GM19238 (cell line): Measurements from ENCODE around the gene LGALSL.

ENCODE experiments used
- DNase-seq: peaks from one replicate; pipeline ENCODE4 v3.0.0; 2011; ENCODE audit warnings: low spot score; ENCODE audit not compliant: insufficient read length

LGALSL gene

GRCh38 chr2:64453770-64454385 is at the start of gene LGALSL:
Gene LGALSL (plus strand): TSS chr2:64454162. CDS start chr2:64454546, 384 bp downstream.
- peak; percentile 66 for DNase-seq

- no peak for DNase-seq
These were observed 49.2 kb upstream of the LGALSL start for GRCh38 chr2:64404743-64405142.

GRCh38 chr2:64405581-64406406 is 48.2 kb upstream of the LGALSL start:
- DNase-seq, result no peak

DNA sequence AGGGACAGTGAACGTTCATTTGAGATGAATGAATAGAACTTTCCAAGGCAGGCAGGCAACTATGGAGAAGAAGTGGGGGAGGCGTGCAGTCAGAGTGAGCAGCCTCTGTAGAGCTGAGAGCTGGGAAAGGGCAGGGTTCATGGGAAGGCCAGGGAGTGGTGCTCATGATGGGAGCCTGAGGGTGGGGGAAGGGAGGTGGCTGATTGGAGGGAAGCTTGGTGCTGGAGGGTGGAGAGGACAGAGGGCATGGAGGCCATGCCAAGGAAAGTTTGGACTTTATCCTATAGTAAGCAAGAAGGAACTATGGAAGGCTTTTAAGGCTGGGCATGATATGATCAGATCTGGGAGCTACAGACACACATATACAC is 47.6 kb upstream of the LGALSL start:
- no peak for DNase-seq

DNA sequence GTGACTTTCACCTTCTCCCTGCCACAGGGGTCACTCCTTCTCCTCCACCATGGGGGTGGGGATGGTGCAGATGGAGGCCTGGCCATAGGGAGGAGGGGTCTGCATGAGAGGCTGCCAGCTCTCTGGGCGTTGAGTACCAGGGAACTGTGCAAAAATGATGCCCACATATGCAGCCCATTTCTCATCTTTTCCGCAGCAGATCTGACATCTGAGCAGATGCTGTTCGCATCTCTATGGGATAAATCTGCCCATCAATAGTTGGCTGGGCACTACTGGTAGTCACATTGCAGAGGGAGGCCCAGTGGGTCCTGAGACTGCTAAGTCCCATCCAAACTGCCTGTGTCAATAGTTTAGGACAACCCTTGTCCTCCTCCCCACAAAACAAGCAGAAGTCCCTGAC is 45.9 kb upstream of the LGALSL start:
- no peak for DNase-seq

DNA sequence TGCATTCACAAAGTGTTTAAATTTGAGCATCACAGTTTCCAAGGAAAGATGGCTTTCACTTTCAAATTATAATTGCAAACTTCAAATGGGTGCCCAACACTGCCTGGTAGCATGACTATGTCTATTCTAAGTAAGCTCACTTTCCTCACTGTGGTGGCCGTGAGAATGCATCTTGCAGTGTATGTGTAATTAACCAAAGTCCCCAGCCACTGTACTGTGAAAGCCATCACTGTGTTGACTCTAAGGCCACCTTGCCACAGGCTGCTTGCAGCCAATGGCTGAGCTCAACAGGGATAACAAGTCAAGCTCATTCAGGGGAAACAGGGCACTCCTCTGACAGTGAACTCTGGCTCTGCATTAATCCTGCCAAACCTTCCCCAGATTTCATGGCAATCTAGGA is 43.3 kb upstream of the LGALSL start:
- no peak for DNase-seq

DNA sequence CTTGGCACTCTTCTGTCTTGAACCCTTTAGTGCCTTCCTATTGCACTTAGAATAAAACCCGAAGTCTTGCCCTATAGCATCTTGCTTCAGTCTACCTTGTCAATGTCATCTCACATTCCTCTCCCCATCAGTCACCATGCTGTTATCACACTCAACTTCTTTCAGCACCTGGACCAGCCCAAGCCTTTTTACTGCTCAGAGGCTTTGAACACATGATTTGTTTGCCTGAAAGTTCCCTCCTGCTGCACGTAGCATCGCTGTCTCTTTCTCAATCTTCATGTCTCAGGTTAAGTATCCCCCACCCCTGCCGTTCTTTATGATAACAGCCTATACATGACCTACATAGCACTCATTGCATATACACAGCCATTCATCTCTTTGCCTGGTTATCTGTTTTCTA is 41.3 kb upstream of the LGALSL start:
- DNase-seq, result no peak

DNA sequence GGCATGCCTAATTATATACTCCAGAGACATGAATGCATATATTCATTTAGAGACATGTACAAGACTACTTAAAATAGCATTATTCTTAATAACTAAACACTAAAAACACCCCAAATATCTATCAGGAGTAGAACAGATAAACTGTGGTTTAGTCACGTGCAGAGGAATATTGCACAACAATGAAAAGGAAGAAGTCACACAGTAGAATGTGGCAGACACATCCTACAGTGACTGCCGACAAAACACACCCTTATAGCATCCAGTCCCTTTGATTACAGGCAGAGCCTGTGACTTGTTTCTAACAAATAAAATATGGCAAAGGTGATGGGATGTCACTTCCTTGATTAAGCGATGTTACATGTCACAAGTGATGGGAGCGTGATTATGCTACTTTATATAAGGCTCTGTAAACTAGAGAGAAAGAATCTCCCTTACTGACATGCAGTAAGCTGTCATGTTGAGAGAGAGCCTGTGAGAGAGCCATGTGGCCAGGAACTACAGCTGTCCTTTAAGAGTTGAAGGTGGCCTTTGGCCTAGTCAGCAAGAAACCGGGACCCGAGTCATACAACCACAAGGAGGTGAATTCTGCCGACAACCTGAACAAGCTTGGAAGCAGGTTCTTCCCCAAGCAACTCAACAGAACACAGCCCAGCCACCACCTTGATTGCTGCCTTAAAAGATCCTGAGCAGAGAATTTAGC is 39.1 kb upstream of the LGALSL start:
- DNase-seq, result no peak

DNA sequence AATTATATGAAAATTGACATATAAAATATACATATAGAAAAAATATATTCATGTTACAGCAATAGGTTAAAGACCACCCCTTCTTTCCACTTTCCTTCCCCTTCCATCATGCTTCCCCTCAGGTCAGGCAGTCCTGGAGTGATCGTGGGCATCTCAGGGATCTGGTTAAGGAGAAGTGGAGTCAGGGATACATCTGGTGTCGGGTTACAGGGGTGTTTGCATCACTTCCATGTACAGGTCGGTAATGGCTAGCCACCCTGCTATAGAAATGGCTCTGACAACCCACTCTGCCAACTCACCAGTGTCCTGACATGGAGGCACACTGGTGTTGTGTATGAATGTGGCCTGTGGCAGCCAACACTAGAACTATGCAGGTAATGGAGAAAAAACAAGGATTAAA is 36.3 kb upstream of the LGALSL start:
- no peak for DNase-seq

- DNase-seq, result no peak
These were observed 34.3 kb upstream of the LGALSL start for GRCh38 chr2:64419596-64420165.

DNA sequence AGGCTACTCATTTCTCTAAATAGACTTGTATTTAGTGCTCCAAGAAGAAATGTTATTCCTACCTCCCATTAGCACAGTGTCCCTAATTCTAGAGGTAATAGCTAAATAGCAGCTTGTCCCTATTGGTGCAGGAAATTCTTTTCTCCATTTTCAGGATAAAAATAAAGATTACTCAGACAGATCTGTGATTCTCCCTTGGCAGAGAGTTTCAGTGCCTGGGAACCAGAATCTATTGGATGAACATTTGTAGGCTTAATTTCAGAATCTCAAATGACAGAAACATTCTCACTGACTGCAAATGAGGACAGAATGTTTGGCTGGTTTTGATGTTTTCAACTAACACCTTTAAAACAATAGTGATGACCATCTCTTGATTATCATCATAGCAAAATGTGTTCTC is 33.3 kb upstream of the LGALSL start:
- DNase-seq, result no peak

GRCh38 chr2:64421201-64421600 is 32.8 kb upstream of the LGALSL start:
- no peak for DNase-seq

GRCh38 chr2:64422466-64422865 is 31.5 kb upstream of the LGALSL start:
- no peak for DNase-seq

DNA sequence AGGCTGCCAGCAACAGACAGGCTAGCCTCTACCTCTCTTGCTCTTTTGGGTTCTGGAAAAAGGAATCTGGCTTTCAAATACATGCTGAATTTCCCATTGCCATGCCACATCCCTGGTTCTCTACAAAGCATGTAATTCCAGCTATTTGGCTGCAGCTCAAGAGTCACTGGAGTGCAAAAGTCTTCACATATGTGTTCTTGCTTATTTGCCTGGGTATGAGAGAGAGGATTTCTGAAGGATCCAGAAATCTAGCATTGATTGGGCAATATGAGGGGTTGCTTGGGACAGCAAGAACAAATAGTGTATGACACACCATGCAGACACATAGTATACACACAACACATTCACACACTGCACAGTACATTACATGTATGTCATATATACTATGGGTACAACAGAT is 30.7 kb upstream of the LGALSL start:
- no peak for DNase-seq

DNA sequence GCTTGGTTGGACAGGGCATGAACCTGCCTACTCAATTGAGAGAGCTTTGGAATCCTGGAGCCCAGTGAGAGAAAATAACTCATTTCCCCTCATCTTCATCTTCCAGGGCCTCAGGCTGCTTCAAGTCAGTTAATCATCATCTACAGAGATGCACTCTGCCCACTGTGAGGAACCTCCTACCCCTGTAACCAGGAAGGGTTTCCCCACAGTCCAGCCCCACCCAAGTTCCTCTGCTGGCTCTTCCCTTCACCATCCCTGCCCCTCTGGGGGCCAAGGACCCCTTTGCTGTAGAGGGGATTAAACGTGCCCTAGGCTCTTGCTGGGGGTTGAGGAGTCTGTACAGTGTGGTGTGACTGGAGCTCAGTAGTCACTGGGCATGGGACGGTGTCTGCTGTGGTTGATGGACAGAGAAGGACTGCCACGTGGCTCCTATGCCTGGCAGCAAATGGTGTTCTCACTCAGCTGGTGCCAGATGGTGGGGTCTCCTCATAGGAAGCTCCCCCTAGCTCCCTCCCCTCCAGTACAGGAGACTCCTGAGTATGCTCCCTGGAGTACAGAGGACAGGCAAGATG is 29.5 kb upstream of the LGALSL start:
- no peak for DNase-seq

GRCh38 chr2:64426183-64426952 is 27.6 kb upstream of the LGALSL start:
- DNase-seq, result no peak

- no peak for DNase-seq
These were observed 19.8 kb upstream of the LGALSL start for GRCh38 chr2:64434039-64434657.

DNA sequence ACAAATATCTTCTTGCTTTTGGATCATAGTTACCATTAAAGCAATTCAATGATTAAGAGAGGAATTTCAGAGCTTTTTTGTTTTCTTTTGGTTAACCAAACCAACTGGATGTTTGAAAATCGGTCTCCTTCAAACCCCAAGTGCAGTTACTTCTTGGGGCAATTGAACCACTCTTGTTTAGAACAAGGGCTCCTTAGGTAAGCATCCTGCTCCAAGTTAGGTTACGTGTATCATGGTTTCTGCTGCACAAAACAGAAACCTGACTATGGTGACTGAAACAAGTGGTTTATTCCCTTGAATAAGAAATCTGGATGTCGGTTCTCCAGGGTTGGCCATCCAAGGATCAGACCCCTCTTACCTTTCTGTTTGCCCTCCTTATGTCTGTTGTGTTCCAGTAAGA is 16.1 kb upstream of the LGALSL start:
- no peak for DNase-seq

- no peak for DNase-seq
These were observed 14.8 kb upstream of the LGALSL start for GRCh38 chr2:64439194-64439593.

DNA sequence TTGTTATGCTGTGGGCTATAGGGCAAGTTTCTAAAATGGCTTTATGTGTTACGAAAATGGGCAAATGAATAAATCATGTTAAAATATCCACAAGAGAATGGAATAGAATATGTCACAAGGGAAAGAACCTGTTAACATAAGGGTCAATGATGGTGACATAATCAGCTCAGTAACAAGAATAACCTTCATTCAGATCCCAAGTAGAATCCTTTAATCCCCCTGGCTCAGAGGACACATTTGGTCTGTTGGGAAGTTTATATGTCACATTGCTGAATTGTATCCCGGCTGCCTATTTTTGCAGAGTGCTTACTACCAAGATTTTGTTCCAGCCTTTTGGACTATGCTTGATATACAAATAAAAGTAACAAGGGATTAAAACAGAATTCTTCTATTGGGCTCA is 13.1 kb upstream of the LGALSL start:
- DNase-seq, result no peak

GRCh38 chr2:64442277-64442676 is 11.7 kb upstream of the LGALSL start:
- DNase-seq, result no peak
